Sigmoid colon (tissue), 7 donors: ENCODE measurements around the gene SFMBT1. TPM values are rescaled to one million over a fixed set of nuclear protein-coding genes. Genes with fewer than 3 reads are reported as not detected.

Source experiments
- DNase-seq: peaks from one replicate; pipeline ENCODE4 v3.0.0-alpha.2; 2019
- H3K27ac ChIP-seq, 4 donors: fragments of 200-600 bp; sonication (generic); one replicate each; pipeline ENCODE4 v1.5.1; 2016 to 2019; ENCODE audit warnings: mild to moderate bottlenecking in 1 of 4
- H3K27me3 ChIP-seq, 3 donors: fragments of 200-600 bp; sonication (generic); one replicate each; pipeline ENCODE4 v1.5.1; 2019; ENCODE audit warnings: mild to moderate bottlenecking in 1 of 3
- H3K36me3 ChIP-seq, 4 donors: fragments of 200-600 bp; sonication (generic); one replicate each; pipeline ENCODE4 v1.5.1; 2016 to 2019
- H3K4me1 ChIP-seq, 4 donors: fragments of 200-600 bp; sonication (generic); one replicate each; pipeline ENCODE4 v1.5.1; 2017 to 2019
- H3K4me3 ChIP-seq, 4 donors: fragments of 200-600 bp; sonication (generic); one replicate each; pipeline ENCODE4 v1.5.1; 2017 to 2019; ENCODE audit warnings: mild to moderate bottlenecking in 2 of 4, moderate library complexity in 1 of 4
- H3K9me3 ChIP-seq, 4 donors: fragments of 200-600 bp in 3 of 4; sonication (generic) in 3 of 4; one replicate each; pipeline versions ENCODE4 v1.5.1 to v1.6.1; 2013 to 2019
- EP300 ChIP-seq, 4 donors: sonication (generic); formaldehyde crosslinking; IDR thresholded peaks; one replicate each; pipeline ENCODE4 v1.6.1; 2017; ENCODE audit warnings: antibody characterized with exemption in 4 of 4
- POLR2A ChIP-seq, 2 donors: fragments of 450-650 bp; IDR thresholded peaks; one replicate each; pipeline ENCODE4 v1.6.1; 2016; ENCODE audit warnings: antibody characterized with exemption in 2 of 2, mild to moderate bottlenecking in 2 of 2, moderate library complexity in 2 of 2
- POLR2AphosphoS5 ChIP-seq, 4 donors: sonication (generic); formaldehyde crosslinking; IDR thresholded peaks; one replicate each; pipeline ENCODE4 v1.6.1; 2017; ENCODE audit warnings: antibody characterized with exemption in 4 of 4
- WGBS, 2 donors: extraction: QIAGEN DNeasy Blood & Tissue Kit; methylation state at CpG; one replicate each; pipeline ENCODE4 v1.1.7; 2013; 5-methylcytosine and 5-hydroxymethylcytosine counted together
- intact Hi-C: fragments of 100-400 bp; cut with DNase I; formaldehyde crosslinking; loops from one replicate; pipeline ENCODE4 v1.15.1; 2023
- polyA plus RNA-seq, 3 donors: library from polyadenylated mRNA; stranded (reverse); fragments of 200-250 nt; gene quantifications; one replicate each; pipeline ENCODE4 v1.2.3, GENCODE V29; 2013
- total RNA-seq, 4 donors: library from RNA; depleted of rRNA; stranded (reverse); fragments of >200 nt; gene quantifications; one replicate each; pipeline ENCODE4 v1.1.0, GENCODE V29; 2016
- TF ChIP-seq, protein P1 (sequence below), 4 experiments: fragments of 450-650 bp in 3 of 4; fragments of 200-600 bp in 1 of 4; IDR thresholded peaks; one replicate each; pipeline ENCODE4 v1.5.1; 2016 to 2019; ENCODE audit warnings: antibody characterized with exemption in 4 of 4, mild to moderate bottlenecking in 3 of 4, moderate library complexity in 2 of 4
- donor health status: healthy with polysubstance abuse.
- donor health status: Bipolar disorder and iron deficiency.
- donor health status: healthy.

Gene SFMBT1
- total and polyA plus RNA-seq, 7 donors: 4.8 to 16.1 (median 10.2) TPM

DNA sequence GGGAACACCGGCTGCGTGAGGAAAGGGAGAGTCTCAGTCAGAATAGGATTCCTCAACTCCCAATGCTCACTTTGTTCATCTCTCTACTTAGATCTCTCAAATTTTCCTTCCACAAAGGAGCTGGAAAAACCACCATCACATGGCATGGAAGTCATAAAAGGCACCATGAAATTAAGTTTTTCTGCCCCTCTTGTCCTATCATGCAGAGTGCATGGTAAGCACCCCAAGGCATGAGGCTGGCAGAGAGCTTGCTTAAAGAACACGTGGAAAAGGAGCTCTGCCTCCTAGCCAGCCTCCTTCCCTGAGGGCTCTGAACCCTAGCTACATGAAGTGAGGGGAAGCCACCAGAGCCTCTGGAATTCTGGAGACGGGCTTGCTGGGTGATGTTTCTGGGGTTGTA is 166.3 kb downstream of the SFMBT1 start:
- Histone ChIP-seq H3K27ac (no peak overlapping the region), H3K9me3 (no peaks in the 10 kb centered on the region), H3K36me3 (peaks cover 0 to 4% (median 0%) of the 10 kb centered on the region in 4 donors), H3K4me1 (peaks cover 0 to 6% (median 2%) of the 10 kb centered on the region in 4 donors), H3K27me3 (no peaks in the 10 kb centered on the region), H3K4me3 (no peak overlapping the region)
- DNase-seq: no peak
- WGBS, 2 donors: 93 to 95% methylated on average over 4 of the region's 4 CpGs
- TF ChIP-seq POLR2AphosphoS5 (IDR thresholded peaks at IDR 0.05) (no peak), EP300 (IDR thresholded peaks at IDR 0.05) (no peak), POLR2A (IDR thresholded peaks at IDR 0.05) (no peak)
- TF ChIP-seq, protein P1, sequence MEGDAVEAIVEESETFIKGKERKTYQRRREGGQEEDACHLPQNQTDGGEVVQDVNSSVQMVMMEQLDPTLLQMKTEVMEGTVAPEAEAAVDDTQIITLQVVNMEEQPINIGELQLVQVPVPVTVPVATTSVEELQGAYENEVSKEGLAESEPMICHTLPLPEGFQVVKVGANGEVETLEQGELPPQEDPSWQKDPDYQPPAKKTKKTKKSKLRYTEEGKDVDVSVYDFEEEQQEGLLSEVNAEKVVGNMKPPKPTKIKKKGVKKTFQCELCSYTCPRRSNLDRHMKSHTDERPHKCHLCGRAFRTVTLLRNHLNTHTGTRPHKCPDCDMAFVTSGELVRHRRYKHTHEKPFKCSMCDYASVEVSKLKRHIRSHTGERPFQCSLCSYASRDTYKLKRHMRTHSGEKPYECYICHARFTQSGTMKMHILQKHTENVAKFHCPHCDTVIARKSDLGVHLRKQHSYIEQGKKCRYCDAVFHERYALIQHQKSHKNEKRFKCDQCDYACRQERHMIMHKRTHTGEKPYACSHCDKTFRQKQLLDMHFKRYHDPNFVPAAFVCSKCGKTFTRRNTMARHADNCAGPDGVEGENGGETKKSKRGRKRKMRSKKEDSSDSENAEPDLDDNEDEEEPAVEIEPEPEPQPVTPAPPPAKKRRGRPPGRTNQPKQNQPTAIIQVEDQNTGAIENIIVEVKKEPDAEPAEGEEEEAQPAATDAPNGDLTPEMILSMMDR (IDR thresholded peaks at IDR 0.05): no peak
- intact Hi-C loops: no loop called here

DNA sequence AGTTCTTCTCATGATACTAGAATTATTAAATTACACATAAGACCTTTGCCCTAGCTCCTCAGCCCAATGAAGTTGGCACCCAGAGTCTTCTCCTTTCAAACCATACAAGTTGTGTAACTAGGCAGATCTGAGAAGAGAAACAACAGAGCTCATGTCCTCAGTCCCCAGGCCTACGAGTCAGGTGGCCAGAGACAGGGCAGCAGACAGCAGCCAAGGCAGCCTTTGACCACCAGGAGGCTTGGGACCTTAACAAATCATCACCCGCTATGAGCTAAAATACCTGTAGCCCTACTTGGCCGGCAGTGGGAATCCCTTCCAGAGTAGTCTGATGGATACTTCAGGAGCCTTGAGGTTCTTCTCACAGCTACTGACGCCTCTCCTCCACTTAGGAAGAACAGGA is 166.8 kb downstream of the SFMBT1 start:
- H3K36me3 ChIP-seq: peaks cover 0 to 4% (median 0%) of the 10 kb centered on the region in 4 donors
- H3K27me3 ChIP-seq: no peaks in the 10 kb centered on the region
- no peaks in the 10 kb centered on the region for H3K9me3 ChIP-seq
- WGBS, 2 donors: 96 to 97% methylated on average over 4 of the region's 4 CpGs
- no peak overlapping the region for H3K4me3 ChIP-seq
- intact Hi-C loops: no loop called here
- no peak overlapping the region for H3K27ac ChIP-seq
- peaks cover 0 to 6% (median 2%) of the 10 kb centered on the region in 4 donors for H3K4me1 ChIP-seq
- DNase-seq: no peak
- TF ChIP-seq POLR2AphosphoS5 (IDR thresholded peaks at IDR 0.05): no peak
- no peak for TF ChIP-seq POLR2A (IDR thresholded peaks at IDR 0.05)
- TF ChIP-seq, protein P1 (IDR thresholded peaks at IDR 0.05): no peak
- no peak for TF ChIP-seq EP300 (IDR thresholded peaks at IDR 0.05)

DNA sequence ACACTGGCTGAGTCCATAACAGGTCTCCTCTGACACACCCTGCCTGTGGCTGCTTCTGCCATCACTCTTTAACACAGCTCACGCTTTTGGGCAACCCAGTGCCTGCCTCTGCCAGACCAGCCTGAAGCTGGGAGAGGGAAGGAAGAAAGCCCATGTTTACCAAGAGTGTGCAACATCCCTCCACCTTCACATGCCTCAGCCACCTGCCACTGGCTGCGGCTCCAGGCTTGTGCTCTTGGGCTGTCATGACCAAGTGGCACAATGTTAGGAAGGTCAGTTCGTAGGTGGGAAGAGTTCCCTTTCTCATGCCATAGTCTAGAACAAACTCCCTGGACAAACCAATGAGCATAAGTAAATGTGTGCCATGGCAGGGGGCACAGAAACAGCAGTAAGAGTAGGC is 168.8 kb downstream of the SFMBT1 start:
- Histone ChIP-seq H3K4me1 (peaks cover 0 to 10% (median under 1%) of the 10 kb centered on the region in 4 donors), H3K9me3 (no peaks in the 10 kb centered on the region), H3K4me3 (no peak overlapping the region), H3K27me3 (no peaks in the 10 kb centered on the region), H3K27ac (no peak overlapping the region), H3K36me3 (peaks cover 0 to 4% (median 0%) of the 10 kb centered on the region in 4 donors)
- whole genome bisulfite sequencing, 2 donors: 90 to 96% methylated on average over 3 of the region's 3 CpGs
- no peak for DNase-seq
- TF ChIP-seq POLR2A (IDR thresholded peaks at IDR 0.05) (no peak), EP300 (IDR thresholded peaks at IDR 0.05) (no peak), POLR2AphosphoS5 (IDR thresholded peaks at IDR 0.05) (no peak)
- intact Hi-C loops: no loop called here

DNA sequence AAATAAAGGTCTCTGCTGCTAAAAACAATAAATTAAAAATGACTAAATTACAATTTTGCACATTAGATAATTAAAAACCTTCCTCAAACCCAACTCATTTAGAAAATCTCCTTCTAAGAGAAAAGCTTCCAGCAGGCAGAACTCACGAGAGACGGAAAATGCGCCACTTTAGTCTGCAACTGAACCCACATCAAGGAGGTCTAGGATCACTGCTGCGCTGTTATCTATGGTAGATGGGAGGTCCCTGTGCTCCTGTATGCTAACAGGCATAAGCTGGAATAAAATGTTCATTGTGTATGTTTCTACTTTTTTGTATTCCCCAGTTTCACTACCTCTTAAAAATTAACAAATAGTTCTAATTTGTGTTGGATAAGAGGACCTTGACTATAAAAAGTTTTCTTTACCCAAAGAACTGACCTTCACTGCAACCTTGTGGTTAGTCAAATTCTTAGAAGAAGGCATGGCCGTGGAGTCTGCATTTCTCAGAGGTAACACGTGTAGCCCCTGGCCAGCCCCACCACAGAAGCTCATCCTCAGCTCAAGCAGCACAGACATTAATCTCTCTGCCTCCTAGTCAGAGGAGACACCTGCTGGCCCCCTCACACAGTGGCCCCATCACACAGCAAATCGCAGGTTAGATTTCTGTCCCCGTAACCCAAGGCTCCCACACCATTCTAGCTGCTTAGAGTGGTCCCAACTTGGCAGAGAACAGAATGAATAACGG is 170.8 kb downstream of the SFMBT1 start:
- 85 to 91% methylated on average over 9 of the region's 9 CpGs for WGBS, 2 donors
- no peak for DNase-seq
- H3K4me3 ChIP-seq: no peak overlapping the region
- TF ChIP-seq POLR2A (IDR thresholded peaks at IDR 0.05) (no peak), EP300 (IDR thresholded peaks at IDR 0.05) (no peak), POLR2AphosphoS5 (IDR thresholded peaks at IDR 0.05) (no peak)
- TF ChIP-seq, protein P1 (IDR thresholded peaks at IDR 0.05): no peak
- no peaks in the 10 kb centered on the region for H3K27me3 ChIP-seq
- no peaks in the 10 kb centered on the region for H3K36me3 ChIP-seq
- no peaks in the 10 kb centered on the region for H3K9me3 ChIP-seq
- peaks cover 0 to 8% (median 0%) of the 10 kb centered on the region in 4 donors for H3K4me1 ChIP-seq
- intact Hi-C loops: no loop called here
- H3K27ac ChIP-seq: no peak overlapping the region

DNA sequence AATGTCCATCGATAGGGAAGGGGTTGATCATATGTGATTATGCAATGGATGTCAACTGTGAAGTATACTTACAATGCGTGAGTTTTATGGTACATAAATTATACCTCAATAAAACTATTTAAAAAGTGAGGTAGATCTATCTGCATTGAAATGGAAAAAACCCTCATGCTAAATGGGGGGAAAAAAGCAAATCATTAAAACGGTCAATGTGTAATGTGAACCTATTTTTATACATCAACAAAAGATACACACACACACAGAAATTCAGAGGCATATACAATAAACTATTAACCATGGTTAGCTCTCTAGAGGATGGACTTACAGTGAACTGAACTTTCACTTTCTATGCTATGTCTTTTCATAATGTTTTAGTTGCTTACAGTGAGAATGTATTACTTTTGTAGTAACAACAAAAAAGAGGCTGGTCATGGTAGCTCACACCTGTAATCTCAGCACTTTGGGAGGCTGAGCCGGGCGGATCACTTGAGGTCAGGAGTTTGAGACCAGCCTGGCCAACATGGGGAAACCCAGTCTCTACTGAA is 171.6 kb downstream of the SFMBT1 start:
- 21 to 57% methylated on average over 5 of the region's 5 CpGs for WGBS, 2 donors
- intact Hi-C loops: no loop called here
- H3K36me3 ChIP-seq: no peaks in the 10 kb centered on the region
- H3K4me1 ChIP-seq: peaks cover 0 to 8% (median 0%) of the 10 kb centered on the region in 4 donors
- DNase-seq: no peak
- no peaks in the 10 kb centered on the region for H3K27me3 ChIP-seq
- TF ChIP-seq, protein P1 (IDR thresholded peaks at IDR 0.05): no peak
- no peak for TF ChIP-seq EP300 (IDR thresholded peaks at IDR 0.05)
- no peaks in the 10 kb centered on the region for H3K9me3 ChIP-seq
- no peak overlapping the region for H3K27ac ChIP-seq
- H3K4me3 ChIP-seq: no peak overlapping the region
